B cell (primary cell): ENCODE data around the gene TRPM8. TPM values are rescaled to one million over a fixed set of nuclear protein-coding genes. Genes with fewer than 3 reads are reported as not detected.

Source experiments
- ATAC-seq: fragments of 200-7000 bp; cut with Tn5 transposase; one replicate; pipeline ENCODE4 v1.10.0; 2021; ENCODE audit warnings: low read depth, mild to moderate bottlenecking, moderate number of reproducible peaks, moderate library complexity
- CTCF ChIA-PET: fragments of 350-600 bp; sonication (Branson Sonifier 250); formaldehyde crosslinking; loops from one replicate; lab custom pipeline; 2021; ENCODE audit warnings: antibody characterized with exemption, inconsistent platforms; lab: Charles Lee
- POLR2A ChIA-PET: fragments of 350-600 bp; sonication (Branson Sonifier 250); formaldehyde crosslinking; loops from one replicate; lab custom pipeline; 2021; ENCODE audit warnings: antibody characterized with exemption; lab: Charles Lee
- DNase-seq: peaks from one replicate; pipeline ENCODE4 v3.0.0; 2013
- H2AFZ ChIP-seq: 2 replicates; pipeline ENCODE4 v1.6.1; 2012; ENCODE audit warnings: mild to moderate bottlenecking, low read depth, low read length; ENCODE audit not compliant: insufficient read depth, poor library complexity, severe bottlenecking
- H3K27ac ChIP-seq, 2 donors: 1 replicate in 1 of 2; 2 replicates in 1 of 2; pipeline ENCODE4 v1.5.1; 2012 to 2013; ENCODE audit warnings: low read length in 2 of 2, mild to moderate bottlenecking in 2 of 2, moderate library complexity in 1 of 2
- H3K27me3 ChIP-seq, 4 experiments: fragments of 200-600 bp in 1 of 4; sonication (generic) in 1 of 4; replicated peaks in 1 of 4; 1 replicate in 2 of 4; 2 replicates in 2 of 4; pipeline versions ENCODE4 v1.6.1 to v1.7.0; 2013 to 2016; ENCODE audit warnings: low read length in 3 of 4, mild to moderate bottlenecking in 2 of 4, mixed read lengths in 1 of 4, moderate library complexity in 1 of 4; ENCODE audit not compliant: insufficient read depth in 4 of 4, control insufficient read depth in 3 of 4; ENCODE audit errors: control extremely low read depth in 1 of 4
- H3K36me3 ChIP-seq, 2 experiments: replicated peaks in 1 of 2; 1 replicate in 1 of 2; 2 replicates in 1 of 2; pipeline versions ENCODE4 v1.6.1 to v1.7.1; 2013; ENCODE audit warnings: low read length in 1 of 2; ENCODE audit not compliant: insufficient read depth in 2 of 2, control insufficient read depth in 1 of 2; ENCODE audit errors: control extremely low read depth in 1 of 2, extremely low read depth in 1 of 2
- H3K4me1 ChIP-seq, 2 donors: fragments of 200-600 bp in 1 of 2; sonication (generic) in 1 of 2; 1 replicate in 1 of 2; 2 replicates in 1 of 2; pipeline versions ENCODE4 v1.5.1 to v1.6.1; 2013 to 2017; ENCODE audit warnings: low read length in 2 of 2; ENCODE audit not compliant: control insufficient read depth in 2 of 2, insufficient read depth in 2 of 2
- H3K4me2 ChIP-seq: replicated peaks from 2 replicates; pipeline ENCODE3; 2012; ENCODE audit warnings: mild to moderate bottlenecking, low read depth, low read length; ENCODE audit not compliant: poor library complexity, severe bottlenecking
- H3K4me3 ChIP-seq, 5 experiments: fragments of 200-600 bp in 1 of 5; sonication (generic) in 1 of 5; 1 replicate in 3 of 5; 2 replicates in 2 of 5; pipeline versions ENCODE4 v1.5.1 to v1.7.0; 2011 to 2016; ENCODE audit warnings: low read length in 4 of 5, mild to moderate bottlenecking in 4 of 5, low read depth in 2 of 5, control low read depth in 1 of 5, moderate library complexity in 1 of 5; ENCODE audit not compliant: insufficient read depth in 1 of 5; ENCODE audit errors: control extremely low read depth in 1 of 5, extremely low read depth in 1 of 5
- H3K79me2 ChIP-seq: fragments of 200-600 bp; sonication (generic); one replicate; pipeline ENCODE4 v1.6.0; 2016; ENCODE audit warnings: low read length; ENCODE audit not compliant: control insufficient read depth, insufficient read depth
- H3K9ac ChIP-seq: fragments of 200-600 bp; sonication (generic); 2 replicates; pipeline ENCODE4 v1.6.1; 2017; ENCODE audit warnings: mild to moderate bottlenecking, low read length, moderate library complexity
- H3K9me3 ChIP-seq, 3 donors: one replicate each; pipeline versions ENCODE4 v1.6.1 to v1.7.1; 2013; ENCODE audit warnings: low read length in 2 of 3; ENCODE audit not compliant: control insufficient read depth in 2 of 3, insufficient read depth in 1 of 3; ENCODE audit errors: control extremely low read depth in 1 of 3
- H4K20me1 ChIP-seq: 2 replicates; pipeline ENCODE4 v1.6.0; 2012; ENCODE audit warnings: mild to moderate bottlenecking, low read length; ENCODE audit not compliant: insufficient read depth, control insufficient read depth, poor library complexity, severe bottlenecking
- H3K27ac Mint-ChIP-seq: one replicate; pipeline ENCODE4 v1.8.0; 2021; ENCODE audit warnings: mixed read lengths
- H3K27me3 Mint-ChIP-seq: one replicate; pipeline ENCODE4 v1.8.0; 2021; ENCODE audit warnings: mixed read lengths
- H3K4me1 Mint-ChIP-seq: one replicate; pipeline ENCODE4 v1.8.0; 2021; ENCODE audit warnings: mixed read lengths
- H3K4me3 Mint-ChIP-seq: one replicate; pipeline ENCODE4 v1.8.0; 2021; ENCODE audit warnings: mixed read lengths
- H3K9me3 Mint-ChIP-seq: one replicate; pipeline ENCODE4 v1.8.0; 2022; ENCODE audit warnings: mixed read lengths; ENCODE audit not compliant: insufficient read depth
- EZH2 ChIP-seq: IDR thresholded peaks from 2 replicates; pipeline ENCODE4 v1.6.1; 2012; ENCODE audit warnings: borderline replicate concordance, low read depth, mild to moderate bottlenecking, moderate library complexity, low read length; ENCODE audit not compliant: insufficient read depth, poor library complexity, severe bottlenecking
- WGBS: methylation state at CpG from one replicate; pipeline ENCODE4 v1.1.5; 2013; ENCODE audit warnings: missing lambda C conversion rate; ENCODE audit not compliant: insufficient coverage; 5-methylcytosine and 5-hydroxymethylcytosine counted together
- intact Hi-C: fragments of 100-400 bp; cut with micrococcal nuclease; formaldehyde crosslinking; loops from one replicate; pipeline ENCODE4 v1.10.0; 2022
- polyA minus RNA-seq: library from RNA; depleted of rRNA, polyadenylated mRNA; stranded (reverse); fragments of >200 nt; gene quantifications from 2 replicates; pipeline ENCODE4 v1.2.3, GENCODE V29; 2012
- polyA plus RNA-seq: library from polyadenylated mRNA; depleted of rRNA; stranded (reverse); fragments of >200 nt; gene quantifications from 2 replicates; pipeline ENCODE4 v1.2.3, GENCODE V29; 2012
- total RNA-seq, 2 donors: library from RNA; stranded (reverse); fragments of 120-200 nt in 1 of 2; gene quantifications; 1 replicate in 1 of 2; 2 replicates in 1 of 2; pipeline versions ENCODE4 v1.2.3 to v1.2.4, GENCODE V29; 2013 to 2022
- TF ChIP-seq, protein P1 (sequence below): fragments of 200-600 bp; IDR thresholded peaks from one replicate; pipeline ENCODE4 v1.8.0; 2022; ENCODE audit warnings: antibody characterized with exemption, mild to moderate bottlenecking

TRPM8 gene
- total RNA-seq (not detected in 2 replicates), polyA plus RNA-seq (not detected in 2 replicates), polyA minus RNA-seq (not detected in 2 replicates)
- total RNA-seq (2013), result not detected

DNA sequence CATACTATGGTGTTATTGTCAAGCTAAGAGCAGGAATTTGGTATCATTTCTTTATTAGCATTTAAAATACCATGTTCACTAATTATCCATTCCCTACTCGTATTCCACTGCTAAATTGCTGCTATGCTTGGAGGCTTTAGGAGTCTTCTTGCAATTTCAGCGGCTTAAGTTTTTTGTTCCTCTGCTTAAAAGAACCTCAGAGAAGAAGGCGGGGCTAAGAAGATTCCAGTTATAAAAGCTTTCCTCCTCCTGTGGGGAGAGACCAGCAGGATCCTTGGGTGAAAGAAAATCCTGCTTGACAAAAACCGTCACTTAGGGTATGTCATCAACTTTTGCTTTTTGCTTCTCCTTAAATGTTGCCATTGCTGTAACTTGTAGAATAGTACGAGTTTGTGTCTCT, at the start of gene TRPM8:
TRPM8 (plus strand) TSS at position 258 of the 400 bp plus-strand sequence. CDS start 9,165 bp downstream, outside the sequence.
- H3K4me1 ChIP-seq, result no peaks in the 10 kb centered on the region
- Mint-ChIP-seq H3K4me1 (no peaks in the 10 kb centered on the region), H3K27ac (no peak within 1 kb of the TSS), H3K4me3 (no peak within 1 kb of the TSS), H3K27me3 (peaks cover 35% of the 10 kb centered on the region), H3K9me3 (no peaks in the 10 kb centered on the region)
- no peaks in the 10 kb centered on the region for H3K79me2 ChIP-seq
- ATAC-seq (no peak), DNase-seq (no peak)
- H3K4me3 ChIP-seq, result no peak within 1 kb of the TSS
- TF ChIP-seq, protein P1, sequence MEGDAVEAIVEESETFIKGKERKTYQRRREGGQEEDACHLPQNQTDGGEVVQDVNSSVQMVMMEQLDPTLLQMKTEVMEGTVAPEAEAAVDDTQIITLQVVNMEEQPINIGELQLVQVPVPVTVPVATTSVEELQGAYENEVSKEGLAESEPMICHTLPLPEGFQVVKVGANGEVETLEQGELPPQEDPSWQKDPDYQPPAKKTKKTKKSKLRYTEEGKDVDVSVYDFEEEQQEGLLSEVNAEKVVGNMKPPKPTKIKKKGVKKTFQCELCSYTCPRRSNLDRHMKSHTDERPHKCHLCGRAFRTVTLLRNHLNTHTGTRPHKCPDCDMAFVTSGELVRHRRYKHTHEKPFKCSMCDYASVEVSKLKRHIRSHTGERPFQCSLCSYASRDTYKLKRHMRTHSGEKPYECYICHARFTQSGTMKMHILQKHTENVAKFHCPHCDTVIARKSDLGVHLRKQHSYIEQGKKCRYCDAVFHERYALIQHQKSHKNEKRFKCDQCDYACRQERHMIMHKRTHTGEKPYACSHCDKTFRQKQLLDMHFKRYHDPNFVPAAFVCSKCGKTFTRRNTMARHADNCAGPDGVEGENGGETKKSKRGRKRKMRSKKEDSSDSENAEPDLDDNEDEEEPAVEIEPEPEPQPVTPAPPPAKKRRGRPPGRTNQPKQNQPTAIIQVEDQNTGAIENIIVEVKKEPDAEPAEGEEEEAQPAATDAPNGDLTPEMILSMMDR, result no peak
- TF ChIP-seq EZH2, result no peak
- H3K9me3 ChIP-seq, result peaks cover 0 to 6% (median 0%) of the 10 kb centered on the region in 3 donors
- intact Hi-C loops, result no loop called here
- POLR2A ChIA-PET, result no interaction called here
- peaks cover 0 to 6% (median 3%) of the 10 kb centered on the region in 4 experiments for H3K27me3 ChIP-seq
- CTCF ChIA-PET, result no interaction called here
- no peak within 1 kb of the TSS for H3K27ac ChIP-seq
- no peak within 1 kb of the TSS for H2AFZ ChIP-seq
- 47% methylated on average over 2 of the region's 5 CpGs for WGBS
- H4K20me1 ChIP-seq, result no peaks in the 10 kb centered on the region
- no peak within 1 kb of the TSS for H3K4me2 ChIP-seq
- no peak within 1 kb of the TSS for H3K9ac ChIP-seq
- H3K36me3 ChIP-seq, result no peaks in the 10 kb centered on the region

DNA sequence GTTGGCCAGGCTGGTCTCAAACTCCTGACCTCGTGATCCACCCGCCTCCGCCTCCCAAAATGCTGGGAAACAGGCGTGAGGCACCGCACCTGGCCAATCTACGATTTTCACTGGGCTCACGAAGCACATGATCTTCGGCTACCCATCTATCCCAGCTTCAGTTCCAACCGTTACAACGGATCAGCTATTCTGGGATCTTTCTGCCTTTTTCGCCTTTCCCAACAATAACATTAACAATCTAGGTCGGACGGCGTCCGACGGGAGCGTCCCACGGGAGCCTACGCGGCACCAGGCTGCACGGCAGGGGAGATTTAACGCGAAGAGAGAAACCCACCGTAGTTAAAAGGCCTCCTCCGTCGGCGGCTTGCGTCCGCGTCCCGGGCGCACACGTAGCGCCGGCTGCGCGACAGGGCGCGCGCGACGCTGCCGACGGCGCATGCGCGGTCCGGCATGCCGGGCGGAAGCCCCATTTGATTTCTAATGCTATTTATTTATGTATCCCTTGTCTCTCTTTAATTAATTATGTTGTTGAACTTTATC, 49.1 kb upstream of the TRPM8 start, which contains the start of gene MSL3B:
MSL3B (minus strand) TSS at position 394 of the 540 bp plus-strand sequence.
- no peaks in the 10 kb centered on the region for H3K79me2 ChIP-seq
- ATAC-seq (peak; percentile 78), DNase-seq (peak; percentile 80)
- Mint-ChIP-seq H3K4me3 (peak within 1 kb of the TSS; percentile 94), H3K27me3 (peaks cover 11% of the 10 kb centered on the region), H3K27ac (peak within 1 kb of the TSS; percentile 85), H3K9me3 (no peaks in the 10 kb centered on the region), H3K4me1 (peaks cover 15% of the 10 kb centered on the region)
- peak within 1 kb of the TSS; percentile 86 for H3K4me2 ChIP-seq
- H3K27me3 ChIP-seq, result peaks cover 0 to 4% (median under 1%) of the 10 kb centered on the region in 4 experiments
- H3K9me3 ChIP-seq, result peaks cover 1 to 20% (median 4%) of the 10 kb centered on the region in 3 donors
- peaks cover 0 to 6% of the 10 kb centered on the region in 2 donors for H3K4me1 ChIP-seq
- no peaks in the 10 kb centered on the region for H4K20me1 ChIP-seq
- TF ChIP-seq EZH2, result no peak
- TF ChIP-seq, protein P1, result no peak
- peak within 1 kb of the TSS; percentile 78 for H3K9ac ChIP-seq
- no peaks in the 10 kb centered on the region for H3K36me3 ChIP-seq
- intact Hi-C loops, result loop anchor here (1.0 to 10.0 kb wide), 2 partner anchors 14 to 1177 kb away; partner anchors contain the start of gene HJURP
- ChIA-PET POLR2A (interaction anchor here (0.7 kb wide), 2 partner anchors 13 to 30 kb away, joined by 5 to 6 read pairs; no protein-coding TSS in a partner anchor), CTCF (no interaction called here)
- peak within 1 kb of the TSS; percentile 25 to 61 for H3K27ac ChIP-seq
- 25% methylated on average over 35 of the region's 50 CpGs for WGBS
- H3K4me3 ChIP-seq, result peak within 1 kb of the TSS; percentile 58 to 82 (median 63)
- H2AFZ ChIP-seq, result peak within 1 kb of the TSS; percentile 96
